Subcutaneous adipose tissue (tissue), 4 donors: ENCODE data around the gene KIAA1586. TPM values are rescaled to one million over a fixed set of nuclear protein-coding genes. Genes with fewer than 3 reads are reported as not detected.

Experiments
- CTCF ChIP-seq: fragments of 450-650 bp; IDR thresholded peaks from one replicate; pipeline ENCODE4 v1.5.1; 2016; ENCODE audit warnings: low read depth, mild to moderate bottlenecking, control low read depth, antibody characterized with exemption, moderate library complexity
- small RNA-seq: library from RNA; depleted of rRNA; stranded (forward); fragments of <200 nt; gene quantifications from one replicate; pipeline ENCODE3, GENCODE V24; 2016
- total RNA-seq, 4 donors: library from RNA; depleted of rRNA; stranded (reverse); fragments of >200 nt; gene quantifications; one replicate each; pipeline ENCODE4 v1.1.0, GENCODE V29; 2016

The KIAA1586 gene
- total RNA-seq, 4 donors from 2014 or later = 9.4 to 12.2 (median 11.6) TPM

- TF ChIP-seq CTCF = no peak
These were observed 51.1 kb downstream of the KIAA1586 start for GRCh38 chr6:57097596-57097995.

- no peak for TF ChIP-seq CTCF
These were observed 56.5 kb downstream of the KIAA1586 start for GRCh38 chr6:57102976-57103375.

DNA sequence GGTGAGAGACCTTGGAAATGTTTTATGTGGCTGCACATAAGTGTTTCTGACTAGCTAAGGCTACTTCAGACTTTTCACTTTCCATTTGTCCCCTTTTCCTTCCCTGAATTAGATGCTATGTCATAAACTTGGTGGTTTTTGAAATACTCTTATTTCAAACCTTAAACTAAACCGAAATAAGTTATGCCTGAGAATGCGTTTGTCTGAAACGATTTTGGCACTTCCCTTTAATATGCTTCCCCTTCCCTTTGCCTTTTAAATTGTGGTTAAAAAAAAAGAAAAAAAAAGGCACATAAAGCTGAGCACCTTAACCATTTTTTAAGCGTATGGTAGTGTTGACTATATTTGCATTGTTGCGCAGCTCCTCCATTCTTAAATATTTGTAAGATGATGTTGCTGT, 57.8 kb downstream of the KIAA1586 start:
- no peak for TF ChIP-seq CTCF

Small RNA genes within 50 kb of the gene (small RNA-seq; reads per million reads assigned to genes)
- not detected for gene FTH1P15

Other genes with a start within 250 kb of the KIAA1586 start
- gene BEND6, start 91.6 kb upstream of the KIAA1586 start, total RNA-seq = 1 to 10 TPM in 2 of 4 donors, under 1 TPM in 1, not detected in 1; 0.98 to 1.8 (median 1.5) TPM
- 10 to 100 TPM; 64.3 to 83.5 (median 73.8) TPM for gene ZNF451, start 43.5 kb downstream of the KIAA1586 start, total RNA-seq
- gene BAG2, start 125.6 kb downstream of the KIAA1586 start, total RNA-seq = 1 to 10 TPM; 3.0 to 5.9 (median 3.8) TPM
- 10 to 100 TPM in 2 of 4 donors, 1 to 10 TPM in 2; 6.8 to 24.6 (median 11.3) TPM for gene RAB23, start 175.6 kb downstream of the KIAA1586 start, total RNA-seq